Progenitor cell of endocrine pancreas (in vitro differentiated cells): ENCODE measurements around the gene TNFAIP6. TPM values are rescaled to one million over a fixed set of nuclear protein-coding genes. Genes with fewer than 3 reads are reported as not detected.

ENCODE experiments used
- DNase-seq: peaks from one replicate; pipeline ENCODE4 v3.0.0; 2021; ENCODE audit warnings: low spot score; ENCODE audit not compliant: unreplicated experiment
- H3K27ac Mint-ChIP-seq: 2 replicates; pipeline ENCODE4 v1.8.0; 2021; ENCODE audit warnings: mild to moderate bottlenecking, moderate library complexity, mixed read lengths
- H3K27me3 Mint-ChIP-seq: 2 replicates; pipeline ENCODE4 v1.8.0; 2021; ENCODE audit warnings: mixed read lengths
- H3K36me3 Mint-ChIP-seq: 2 replicates; pipeline ENCODE4 v1.8.0; 2022; ENCODE audit warnings: mixed read lengths; ENCODE audit not compliant: insufficient read depth
- H3K4me1 Mint-ChIP-seq: 2 replicates; pipeline ENCODE4 v1.8.0; 2021; ENCODE audit warnings: low read depth, mixed read lengths
- H3K4me3 Mint-ChIP-seq: 2 replicates; pipeline ENCODE4 v1.8.0; 2021; ENCODE audit warnings: low read depth, mild to moderate bottlenecking, moderate library complexity, mixed read lengths
- H3K9me3 Mint-ChIP-seq: 2 replicates; pipeline ENCODE4 v1.8.0; 2021; ENCODE audit warnings: low read depth, mixed read lengths
- CTCF ChIP-seq: fragments of 200-600 bp; sonication (generic); IDR thresholded peaks from one replicate; pipeline ENCODE4 v1.5.0; 2021; ENCODE audit warnings: antibody characterized with exemption, mild to moderate bottlenecking; ENCODE audit not compliant: unreplicated experiment
- total RNA-seq: library from RNA; stranded (reverse); gene quantifications from 2 replicates; pipeline ENCODE4 v1.2.1, GENCODE V29; 2021

TNFAIP6 gene
- total RNA-seq, 1 donor from 2014 or later = not detected

DNA sequence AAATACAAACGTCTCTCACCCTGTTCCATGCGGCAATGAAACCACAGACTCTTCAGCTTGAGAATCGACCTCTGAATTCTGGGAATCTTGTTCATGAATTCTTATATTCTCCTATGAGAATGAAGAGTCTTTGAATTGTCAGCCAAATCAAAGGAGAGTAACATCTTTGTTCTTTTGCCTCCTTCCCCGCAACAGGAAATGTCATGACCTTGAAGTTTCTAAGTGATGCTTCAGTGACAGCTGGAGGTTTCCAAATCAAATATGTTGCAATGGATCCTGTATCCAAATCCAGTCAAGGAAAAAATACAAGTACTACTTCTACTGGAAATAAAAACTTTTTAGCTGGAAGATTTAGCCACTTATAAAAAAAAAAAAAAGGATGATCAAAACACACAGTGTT lies 21.8 kb downstream of the TNFAIP6 start:
- no peak for DNase-seq
- H3K4me1 Mint-ChIP-seq = no peaks in the 10 kb centered on the region
- H3K4me3 Mint-ChIP-seq = no peak overlapping the region
- no peaks in the 10 kb centered on the region for H3K36me3 Mint-ChIP-seq
- no peaks in the 10 kb centered on the region for H3K27me3 Mint-ChIP-seq
- TF ChIP-seq CTCF = no peak
- H3K27ac Mint-ChIP-seq = no peak overlapping the region
- H3K9me3 Mint-ChIP-seq = no peaks in the 10 kb centered on the region

DNA sequence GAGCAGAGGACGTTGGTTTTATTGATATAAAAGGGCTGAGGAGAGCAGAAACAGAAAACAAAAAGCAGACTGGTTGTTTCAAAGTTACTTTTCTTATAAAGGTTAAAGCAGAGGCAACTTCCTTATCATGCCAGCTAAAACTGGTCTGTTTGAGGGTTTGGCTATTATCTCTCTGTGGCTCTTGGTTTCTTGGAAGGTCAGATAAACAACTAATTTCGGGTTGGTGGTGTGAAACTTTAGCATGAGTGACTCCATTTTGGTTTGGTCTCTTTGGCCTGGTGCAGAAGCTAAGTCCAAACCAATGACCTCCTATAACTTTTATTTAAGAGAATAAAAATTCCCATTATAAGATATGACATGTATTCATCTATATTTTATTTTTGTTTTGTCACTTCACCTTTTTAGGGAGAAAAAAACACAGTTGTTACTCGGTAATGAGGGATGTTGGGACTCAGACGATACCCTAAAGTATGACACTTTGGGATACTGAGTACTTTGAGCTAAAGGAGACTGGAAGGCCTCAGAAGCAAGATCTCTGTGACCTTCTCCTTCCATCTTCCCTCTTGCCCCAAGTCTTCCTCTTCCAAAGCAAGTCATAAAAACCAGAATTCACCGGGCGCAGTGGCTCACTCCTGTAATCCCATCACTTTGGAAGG lies 23.3 kb downstream of the TNFAIP6 start:
- H3K36me3 Mint-ChIP-seq = no peaks in the 10 kb centered on the region
- DNase-seq = no peak
- no peak overlapping the region for H3K27ac Mint-ChIP-seq
- no peaks in the 10 kb centered on the region for H3K4me1 Mint-ChIP-seq
- no peak overlapping the region for H3K4me3 Mint-ChIP-seq
- no peaks in the 10 kb centered on the region for H3K27me3 Mint-ChIP-seq
- no peaks in the 10 kb centered on the region for H3K9me3 Mint-ChIP-seq
- no peak for TF ChIP-seq CTCF

GRCh38 chr2:151381266-151381665 lies 23.9 kb downstream of the TNFAIP6 start:
- Mint-ChIP-seq H3K36me3 (no peaks in the 10 kb centered on the region), H3K4me3 (no peak overlapping the region), H3K9me3 (no peaks in the 10 kb centered on the region), H3K4me1 (no peaks in the 10 kb centered on the region), H3K27ac (no peak overlapping the region), H3K27me3 (no peaks in the 10 kb centered on the region)
- no peak for TF ChIP-seq CTCF
- DNase-seq = no peak

DNA sequence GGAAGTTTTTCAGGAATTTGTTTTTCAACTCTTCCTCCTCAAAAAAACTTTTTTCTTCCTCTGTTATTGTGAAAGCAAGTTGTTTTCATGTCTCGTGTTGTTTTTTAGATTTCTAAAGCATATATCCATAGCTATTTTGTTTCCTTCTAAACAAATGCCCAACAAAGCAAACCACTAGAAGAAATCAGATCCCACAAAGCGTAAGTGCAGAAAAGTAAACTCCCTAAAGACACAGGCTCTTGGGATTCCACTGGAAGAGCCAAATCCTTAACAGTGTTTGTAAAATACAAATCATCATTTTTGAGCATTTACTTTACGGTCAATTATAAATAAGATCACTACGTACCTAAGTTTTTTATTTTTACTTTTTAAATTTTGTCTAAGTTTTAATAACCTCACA lies 30.6 kb downstream of the TNFAIP6 start:
- H3K9me3 Mint-ChIP-seq = no peaks in the 10 kb centered on the region
- no peak for TF ChIP-seq CTCF

GRCh38 chr2:151391436-151391835 lies 34.0 kb downstream of the TNFAIP6 start:
- DNase-seq = no peak
- Mint-ChIP-seq H3K36me3 (no peaks in the 10 kb centered on the region), H3K4me3 (no peak overlapping the region), H3K4me1 (no peaks in the 10 kb centered on the region), H3K27ac (no peak overlapping the region), H3K27me3 (no peaks in the 10 kb centered on the region), H3K9me3 (peaks cover 6% of the 10 kb centered on the region)
- TF ChIP-seq CTCF = no peak

More for the DNA sequence above, 30.6 kb downstream of the TNFAIP6 start:
- no peak overlapping the region for H3K4me3 Mint-ChIP-seq
- no peak for DNase-seq
- no peaks in the 10 kb centered on the region for H3K27me3 Mint-ChIP-seq
- H3K27ac Mint-ChIP-seq = no peak overlapping the region
- H3K36me3 Mint-ChIP-seq = no peaks in the 10 kb centered on the region
- no peaks in the 10 kb centered on the region for H3K4me1 Mint-ChIP-seq
